Measurements from ENCODE around the gene CBFA2T2.
"Not testable (repeated sequence)": the region's sequence is repeated elsewhere in the genome, so short reads cannot be mapped to it uniquely, and the experiment has no call there.

Gene CBFA2T2

DNA sequence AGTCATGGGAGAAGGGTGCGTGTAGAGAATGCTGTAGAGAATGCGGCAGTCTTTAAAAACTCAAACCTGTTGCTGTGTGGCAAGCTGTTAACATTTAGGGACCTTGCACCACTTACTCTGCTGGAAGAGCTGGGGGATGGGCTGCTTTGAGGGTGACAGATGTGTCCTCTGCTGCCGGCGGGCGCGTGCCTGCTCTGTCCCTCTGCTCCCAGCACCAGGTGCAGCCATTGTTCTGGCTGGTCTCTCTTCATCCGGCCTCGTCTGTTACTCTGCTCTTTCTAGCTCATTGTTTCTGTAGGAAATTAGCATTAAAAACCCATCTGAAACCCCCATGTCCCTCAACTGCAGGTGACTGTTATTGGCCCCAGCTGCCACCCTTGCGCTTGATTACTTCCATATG, 78.5 kb downstream of the CBFA2T2 start:
- TF ChIP-seq, protein P1, sequence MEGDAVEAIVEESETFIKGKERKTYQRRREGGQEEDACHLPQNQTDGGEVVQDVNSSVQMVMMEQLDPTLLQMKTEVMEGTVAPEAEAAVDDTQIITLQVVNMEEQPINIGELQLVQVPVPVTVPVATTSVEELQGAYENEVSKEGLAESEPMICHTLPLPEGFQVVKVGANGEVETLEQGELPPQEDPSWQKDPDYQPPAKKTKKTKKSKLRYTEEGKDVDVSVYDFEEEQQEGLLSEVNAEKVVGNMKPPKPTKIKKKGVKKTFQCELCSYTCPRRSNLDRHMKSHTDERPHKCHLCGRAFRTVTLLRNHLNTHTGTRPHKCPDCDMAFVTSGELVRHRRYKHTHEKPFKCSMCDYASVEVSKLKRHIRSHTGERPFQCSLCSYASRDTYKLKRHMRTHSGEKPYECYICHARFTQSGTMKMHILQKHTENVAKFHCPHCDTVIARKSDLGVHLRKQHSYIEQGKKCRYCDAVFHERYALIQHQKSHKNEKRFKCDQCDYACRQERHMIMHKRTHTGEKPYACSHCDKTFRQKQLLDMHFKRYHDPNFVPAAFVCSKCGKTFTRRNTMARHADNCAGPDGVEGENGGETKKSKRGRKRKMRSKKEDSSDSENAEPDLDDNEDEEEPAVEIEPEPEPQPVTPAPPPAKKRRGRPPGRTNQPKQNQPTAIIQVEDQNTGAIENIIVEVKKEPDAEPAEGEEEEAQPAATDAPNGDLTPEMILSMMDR (IDR thresholded peaks at IDR 0.05; ENCODE audit: low read depth, low read length), result no peak
- in situ Hi-C loops (cut with HindIII; ENCODE audit: low sequenced_read_pairs), result no loop called here
- H3K4me3 ChIP-seq (ENCODE audit: low read depth, low read length), result no peak overlapping the region
- DNase-seq (ENCODE audit: low read depth, low spot score), result no peak

DNA sequence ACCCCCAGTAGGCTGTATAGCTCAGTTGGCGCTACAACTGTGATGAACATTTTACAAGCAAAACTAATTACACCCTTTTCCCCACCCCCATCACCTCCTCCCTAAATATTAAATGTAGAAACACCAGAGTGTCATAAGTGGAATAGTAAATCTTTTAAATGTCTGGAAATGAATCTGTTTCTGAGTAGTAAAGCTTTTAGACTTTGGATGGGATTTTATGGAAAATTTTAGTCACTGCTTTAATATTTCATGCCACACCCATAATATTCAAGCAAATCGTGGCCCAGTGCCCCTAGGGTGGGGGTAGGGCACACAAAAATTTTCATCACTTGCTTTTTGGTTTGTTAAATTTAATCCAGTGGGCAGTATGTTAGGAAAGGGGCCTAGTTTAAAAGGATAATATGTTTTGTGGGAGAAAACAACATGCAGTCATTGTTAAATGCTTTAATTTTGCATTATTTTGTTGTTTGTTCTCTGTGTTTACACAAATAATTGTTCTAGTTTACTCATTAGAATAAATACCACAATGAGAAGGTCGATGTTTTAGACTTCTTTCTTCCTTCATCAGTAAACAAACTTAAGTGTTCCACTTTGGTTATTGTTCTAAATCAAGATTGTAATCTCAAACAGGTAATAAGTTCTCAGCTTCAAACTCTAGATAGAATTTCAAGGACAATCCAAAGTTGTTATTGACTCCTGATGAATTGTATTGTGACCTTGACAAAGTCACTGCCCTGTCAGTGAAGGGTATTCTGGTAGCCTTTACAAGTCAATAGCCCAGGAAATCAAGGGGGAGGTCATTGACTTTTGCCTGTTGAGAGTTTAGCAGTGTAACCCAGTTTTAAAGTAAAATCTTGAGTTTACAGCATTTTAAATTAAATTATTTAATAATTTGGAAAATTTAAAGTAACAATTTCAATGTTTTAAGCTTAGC, 79.2 kb downstream of the CBFA2T2 start:
- in situ Hi-C loops (cut with HindIII; ENCODE audit: low sequenced_read_pairs), result no loop called here
- DNase-seq (ENCODE audit: low read depth, low spot score), result no peak
- TF ChIP-seq, protein P1 (IDR thresholded peaks at IDR 0.05; ENCODE audit: low read depth, low read length), result no peak
- no peak overlapping the region for H3K4me3 ChIP-seq (ENCODE audit: low read depth, low read length)

DNA sequence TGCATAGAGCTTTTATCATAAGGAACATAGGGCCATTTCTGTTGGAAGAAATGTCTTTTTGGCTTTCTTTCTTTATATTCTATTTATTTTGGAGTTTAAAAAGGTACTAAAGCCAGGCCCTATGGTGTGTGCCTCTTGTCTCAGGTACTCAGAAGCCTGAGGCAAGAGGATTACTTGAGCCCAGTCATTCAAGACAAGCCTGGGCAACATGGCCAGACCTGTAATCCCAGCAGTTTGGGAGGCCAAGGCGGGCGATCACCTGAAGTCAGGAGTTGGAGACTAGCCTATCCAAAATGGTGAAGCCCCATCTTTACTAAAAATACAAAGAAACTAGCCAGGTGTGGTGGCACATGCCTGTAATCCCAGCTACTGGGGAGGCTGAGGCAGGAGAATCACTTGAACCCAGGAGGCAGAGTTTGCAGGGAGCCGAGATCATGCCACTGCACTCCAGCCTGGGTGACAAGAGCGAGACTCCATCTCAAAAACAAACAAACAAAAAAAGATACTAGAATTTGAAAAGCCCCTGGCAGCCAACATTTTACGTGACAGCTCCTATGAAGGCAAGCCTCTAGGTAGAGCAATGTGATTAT, 80.0 kb downstream of the CBFA2T2 start:
- TF ChIP-seq, protein P1 (IDR thresholded peaks at IDR 0.05; ENCODE audit: low read depth, low read length), result no peak
- no peak for DNase-seq (ENCODE audit: low read depth, low spot score)
- no peak overlapping the region for H3K4me3 ChIP-seq (ENCODE audit: low read depth, low read length)
- in situ Hi-C loops (cut with HindIII; ENCODE audit: low sequenced_read_pairs), result no loop called here

DNA sequence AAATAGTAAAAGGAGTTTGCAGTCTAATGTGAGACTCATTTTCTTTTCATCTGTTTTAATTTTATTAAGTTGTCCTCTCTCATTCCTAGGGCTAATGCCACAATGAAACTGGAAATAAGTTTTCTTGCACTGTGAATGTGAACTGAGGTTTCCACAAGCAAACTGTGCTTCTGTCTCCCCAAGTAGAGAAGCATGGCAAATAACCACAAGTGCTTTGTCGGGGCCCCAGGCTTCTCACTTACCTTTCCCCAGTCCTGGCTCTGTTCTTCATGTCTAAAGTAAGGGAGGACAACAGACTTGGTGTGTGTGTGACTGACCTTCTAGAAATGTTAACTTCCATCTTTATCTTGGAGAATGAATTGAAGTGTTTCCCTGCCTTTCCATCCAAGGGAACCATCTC, 80.8 kb downstream of the CBFA2T2 start:
- H3K4me3 ChIP-seq (ENCODE audit: low read depth, low read length), result no peak overlapping the region
- TF ChIP-seq, protein P1 (IDR thresholded peaks at IDR 0.05; ENCODE audit: low read depth, low read length), result no peak
- no peak for DNase-seq (ENCODE audit: low read depth, low spot score)
- in situ Hi-C loops (cut with HindIII; ENCODE audit: low sequenced_read_pairs), result no loop called here

DNA sequence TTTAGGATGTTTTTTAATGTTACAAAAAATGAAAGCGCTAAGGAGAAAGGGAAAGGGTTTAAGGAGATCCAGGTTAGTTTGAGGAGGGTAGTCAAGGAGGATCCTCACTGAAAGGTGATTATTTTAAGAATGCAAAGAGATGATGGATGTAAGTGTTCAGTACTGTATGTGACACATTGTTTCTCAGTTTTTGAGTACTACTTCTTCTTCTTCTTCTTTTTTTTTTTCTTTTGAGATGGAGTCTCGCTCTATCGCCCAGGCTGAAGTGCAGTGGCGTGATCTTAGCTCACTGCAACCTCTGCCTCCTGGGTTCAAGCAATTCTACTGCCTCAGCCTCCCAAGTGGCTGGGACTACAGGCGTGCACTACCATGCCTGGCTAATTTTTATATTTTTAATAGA, 83.4 kb downstream of the CBFA2T2 start:
- H3K4me3 ChIP-seq (ENCODE audit: low read depth, low read length); in situ Hi-C loops (cut with HindIII; ENCODE audit: low sequenced_read_pairs); DNase-seq (ENCODE audit: low read depth, low spot score): not testable (repeated sequence)

DNA sequence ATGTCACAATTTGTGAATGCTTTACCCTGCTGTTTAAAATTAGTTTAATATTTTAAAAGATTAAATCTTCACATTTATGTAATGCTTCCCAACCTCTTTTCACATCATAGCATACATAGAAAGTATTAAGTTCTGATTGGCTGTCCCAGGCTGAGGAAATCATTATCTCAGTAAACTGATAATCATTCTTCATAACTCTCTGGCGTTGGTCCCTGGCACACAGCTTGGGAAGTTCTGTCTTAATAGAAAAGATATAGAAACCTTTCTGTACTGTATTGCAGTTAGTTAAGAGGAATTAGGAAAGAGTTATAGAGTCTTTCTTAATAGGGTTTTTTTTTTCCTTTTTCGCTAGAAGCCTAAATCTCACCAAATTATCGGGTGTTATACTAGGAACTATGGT, 85.4 kb downstream of the CBFA2T2 start:
- TF ChIP-seq, protein P1 (IDR thresholded peaks at IDR 0.05; ENCODE audit: low read depth, low read length), result no peak
- no peak for DNase-seq (ENCODE audit: low read depth, low spot score)
- no peak overlapping the region for H3K4me3 ChIP-seq (ENCODE audit: low read depth, low read length)
- in situ Hi-C loops (cut with HindIII; ENCODE audit: low sequenced_read_pairs), result no loop called here
